BE2C (cell line): ENCODE measurements around the gene ALG12.

ENCODE experiments used
- DNase-seq: peaks from one replicate; pipeline ENCODE4 v3.0.0-alpha.2; 2020
- H3K27me3 ChIP-seq: fragments of 250-450 bp; sonication (Bioruptor Pico); 2 replicates; pipeline ENCODE4 v1.5.1; 2020; ENCODE audit warnings: mild to moderate bottlenecking
- H3K36me3 ChIP-seq: fragments of 250-450 bp; sonication (Bioruptor Pico); 2 replicates; pipeline ENCODE4 v1.5.1; 2020; ENCODE audit warnings: mild to moderate bottlenecking
- H3K4me1 ChIP-seq: fragments of 250-450 bp; sonication (Bioruptor Pico); 2 replicates; pipeline ENCODE4 v1.5.1; 2020
- H3K4me3 ChIP-seq: 2 replicates; pipeline ENCODE4 v1.5.1; 2011; ENCODE audit warnings: low read depth, low read length
- H3K9me3 ChIP-seq: fragments of 250-450 bp; sonication (Bioruptor Pico); 2 replicates; pipeline ENCODE4 v1.5.1; 2020
- CTCF ChIP-seq: IDR thresholded peaks from 2 replicates; pipeline ENCODE4 v1.5.1; 2012; ENCODE audit warnings: mild to moderate bottlenecking, low read depth, low read length

ALG12 gene

GRCh38 chr22:49897015-49897684, 21.1 kb downstream of the ALG12 start:
- no peak for DNase-seq
- H3K4me1 ChIP-seq, result no peaks in the 10 kb centered on the region
- H3K4me3 ChIP-seq, result no peak overlapping the region
- no peak for TF ChIP-seq CTCF
- H3K36me3 ChIP-seq, result peaks cover 22% of the 10 kb centered on the region
- H3K9me3 ChIP-seq, result no peaks in the 10 kb centered on the region
- H3K27me3 ChIP-seq, result no peaks in the 10 kb centered on the region

- no peaks in the 10 kb centered on the region for H3K9me3 ChIP-seq
Measured at GRCh38 chr22:49896201-49896600, 22.0 kb downstream of the ALG12 start.

GRCh38 chr22:49894322-49895054, 23.8 kb downstream of the ALG12 start:
- TF ChIP-seq CTCF, result no peak
- no peaks in the 10 kb centered on the region for H3K4me1 ChIP-seq

More at GRCh38 chr22:49896201-49896600, 22.0 kb downstream of the ALG12 start:
- H3K36me3 ChIP-seq, result peaks cover 23% of the 10 kb centered on the region
- H3K4me3 ChIP-seq, result no peak overlapping the region
- no peak for DNase-seq
- TF ChIP-seq CTCF, result no peak
- H3K4me1 ChIP-seq, result no peaks in the 10 kb centered on the region
- H3K27me3 ChIP-seq, result no peaks in the 10 kb centered on the region

GRCh38 chr22:49893025-49893424, 25.2 kb downstream of the ALG12 start:
- DNase-seq, result no peak
- no peaks in the 10 kb centered on the region for H3K27me3 ChIP-seq
- H3K36me3 ChIP-seq, result peaks cover 49% of the 10 kb centered on the region
- H3K9me3 ChIP-seq, result no peaks in the 10 kb centered on the region
- no peaks in the 10 kb centered on the region for H3K4me1 ChIP-seq
- TF ChIP-seq CTCF, result no peak
- no peak overlapping the region for H3K4me3 ChIP-seq

More at GRCh38 chr22:49894322-49895054, 23.8 kb downstream of the ALG12 start:
- Histone ChIP-seq H3K4me3 (no peak overlapping the region), H3K27me3 (no peaks in the 10 kb centered on the region), H3K36me3 (peaks cover 34% of the 10 kb centered on the region), H3K9me3 (no peaks in the 10 kb centered on the region)
- DNase-seq, result no peak

GRCh38 chr22:49892226-49892899, 25.9 kb downstream of the ALG12 start:
- TF ChIP-seq CTCF, result no peak
- no peaks in the 10 kb centered on the region for H3K27me3 ChIP-seq
- H3K4me1 ChIP-seq, result no peaks in the 10 kb centered on the region
- H3K4me3 ChIP-seq, result no peak overlapping the region
- H3K36me3 ChIP-seq, result peaks cover 55% of the 10 kb centered on the region
- no peaks in the 10 kb centered on the region for H3K9me3 ChIP-seq
- DNase-seq, result no peak
